C4-2B (cell line): Measurements from ENCODE around the gene NUDC.
"Not testable (repeated sequence)": the region's sequence is repeated elsewhere in the genome, so short reads cannot be mapped to it uniquely, and the experiment has no call there.

Source experiments
- H3K27ac ChIP-seq: fragments of 450-650 bp; 2 replicates; pipeline ENCODE4 v1.5.1; 2017
- ZFX ChIP-seq: fragments of 450-650 bp; IDR thresholded peaks from 2 replicates; pipeline ENCODE4 v1.6.1; 2017
- TF ChIP-seq, protein P1 (sequence below): fragments of 450-650 bp; conservative IDR thresholded peaks from 2 replicates; pipeline ENCODE4 v1.5.1; 2017; ENCODE audit warnings: mild to moderate bottlenecking

Gene NUDC

DNA sequence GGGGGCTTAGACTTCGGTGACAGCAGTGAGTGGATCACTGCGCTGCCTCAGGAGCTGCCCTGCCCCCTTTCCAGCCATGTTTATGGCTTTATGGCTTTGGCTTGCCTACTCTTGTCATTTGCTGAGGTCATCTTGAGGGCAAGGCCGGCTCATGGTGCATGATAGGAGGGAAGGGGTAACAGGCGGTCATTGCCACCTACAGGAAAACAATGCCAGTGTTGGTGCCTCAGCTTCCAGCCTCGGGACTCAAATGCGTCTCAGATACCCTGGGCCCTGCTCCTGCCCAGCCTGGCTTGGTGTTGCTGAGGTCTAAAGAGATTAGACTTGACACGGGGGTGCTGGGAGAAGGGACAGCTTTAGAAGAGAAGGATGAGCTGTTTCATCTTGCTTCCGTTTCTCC is 24.2 kb downstream of the NUDC start:
- no peak overlapping the region for H3K27ac ChIP-seq
- TF ChIP-seq ZFX: no peak
- TF ChIP-seq, protein P1, sequence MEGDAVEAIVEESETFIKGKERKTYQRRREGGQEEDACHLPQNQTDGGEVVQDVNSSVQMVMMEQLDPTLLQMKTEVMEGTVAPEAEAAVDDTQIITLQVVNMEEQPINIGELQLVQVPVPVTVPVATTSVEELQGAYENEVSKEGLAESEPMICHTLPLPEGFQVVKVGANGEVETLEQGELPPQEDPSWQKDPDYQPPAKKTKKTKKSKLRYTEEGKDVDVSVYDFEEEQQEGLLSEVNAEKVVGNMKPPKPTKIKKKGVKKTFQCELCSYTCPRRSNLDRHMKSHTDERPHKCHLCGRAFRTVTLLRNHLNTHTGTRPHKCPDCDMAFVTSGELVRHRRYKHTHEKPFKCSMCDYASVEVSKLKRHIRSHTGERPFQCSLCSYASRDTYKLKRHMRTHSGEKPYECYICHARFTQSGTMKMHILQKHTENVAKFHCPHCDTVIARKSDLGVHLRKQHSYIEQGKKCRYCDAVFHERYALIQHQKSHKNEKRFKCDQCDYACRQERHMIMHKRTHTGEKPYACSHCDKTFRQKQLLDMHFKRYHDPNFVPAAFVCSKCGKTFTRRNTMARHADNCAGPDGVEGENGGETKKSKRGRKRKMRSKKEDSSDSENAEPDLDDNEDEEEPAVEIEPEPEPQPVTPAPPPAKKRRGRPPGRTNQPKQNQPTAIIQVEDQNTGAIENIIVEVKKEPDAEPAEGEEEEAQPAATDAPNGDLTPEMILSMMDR: no peak

DNA sequence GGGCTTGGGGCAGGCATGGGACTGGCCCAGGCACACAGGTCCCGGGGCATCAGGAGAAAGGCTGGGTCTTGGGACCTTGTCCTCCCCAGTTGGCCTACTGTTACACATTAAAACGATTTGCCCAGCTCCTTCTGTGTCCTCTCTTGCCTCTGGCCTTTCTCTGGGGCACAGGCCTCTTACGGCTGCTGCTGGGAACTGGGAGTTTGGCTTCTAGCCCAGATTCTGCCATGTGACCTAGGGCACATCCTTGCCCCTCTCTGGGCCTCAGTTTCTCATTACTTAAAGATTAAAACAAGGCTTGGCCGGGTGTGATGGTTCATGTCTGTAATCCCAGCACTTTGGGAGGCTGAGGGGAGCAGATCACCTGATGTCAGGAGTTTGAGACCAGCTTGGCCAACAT is 24.7 kb downstream of the NUDC start:
- no peak for TF ChIP-seq ZFX
- TF ChIP-seq, protein P1: no peak
- no peak overlapping the region for H3K27ac ChIP-seq

DNA sequence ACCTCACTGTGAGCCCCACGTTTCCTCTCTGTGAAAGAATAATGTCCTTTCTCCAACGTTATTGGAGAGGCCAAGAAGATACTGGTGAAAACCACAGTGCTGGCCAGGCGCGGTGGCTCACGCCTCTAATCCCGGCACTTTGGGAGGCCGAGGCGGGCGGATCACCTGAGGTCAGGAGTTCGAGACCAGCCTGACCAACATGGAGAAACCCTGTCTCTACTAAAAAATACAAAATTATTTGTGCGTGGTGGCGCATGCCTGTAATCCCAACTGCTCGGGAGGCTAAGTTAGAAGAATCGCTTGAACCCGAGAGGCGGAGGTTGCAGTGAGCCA is 27.1 kb downstream of the NUDC start:
- H3K27ac ChIP-seq: not testable (repeated sequence)

DNA sequence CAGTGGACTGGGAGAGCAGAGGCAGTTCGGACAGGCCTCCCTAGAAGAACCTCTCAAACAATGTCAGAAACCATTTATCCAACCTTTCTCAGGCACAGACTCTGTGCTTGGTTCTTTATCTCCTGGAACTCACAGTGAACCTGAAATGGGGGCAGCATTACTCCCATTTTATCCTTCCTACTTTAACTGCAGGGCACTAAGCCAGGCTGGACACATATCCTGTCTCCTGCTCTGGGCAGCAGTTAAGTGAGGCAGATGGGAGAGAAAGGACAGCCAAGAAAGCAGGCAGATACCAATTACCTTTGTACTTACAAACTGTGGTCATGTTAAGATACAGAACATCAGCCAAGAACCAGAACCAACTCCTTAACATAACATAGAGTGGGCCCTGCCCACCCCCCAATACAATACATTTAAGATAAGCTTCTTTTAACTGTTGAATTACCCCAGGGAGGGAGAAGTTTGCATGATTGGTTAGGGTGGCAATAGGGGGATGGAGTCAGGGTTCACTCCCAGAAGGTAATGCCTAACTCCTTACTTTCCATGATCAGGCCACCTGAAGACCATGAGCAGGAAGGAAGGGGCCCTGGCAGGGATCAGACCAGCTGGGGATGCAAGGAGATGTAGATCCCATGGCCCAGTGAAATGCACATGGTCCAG is 27.9 kb downstream of the NUDC start:
- no peak overlapping the region for H3K27ac ChIP-seq
- TF ChIP-seq, protein P1: no peak
- TF ChIP-seq ZFX: no peak

DNA sequence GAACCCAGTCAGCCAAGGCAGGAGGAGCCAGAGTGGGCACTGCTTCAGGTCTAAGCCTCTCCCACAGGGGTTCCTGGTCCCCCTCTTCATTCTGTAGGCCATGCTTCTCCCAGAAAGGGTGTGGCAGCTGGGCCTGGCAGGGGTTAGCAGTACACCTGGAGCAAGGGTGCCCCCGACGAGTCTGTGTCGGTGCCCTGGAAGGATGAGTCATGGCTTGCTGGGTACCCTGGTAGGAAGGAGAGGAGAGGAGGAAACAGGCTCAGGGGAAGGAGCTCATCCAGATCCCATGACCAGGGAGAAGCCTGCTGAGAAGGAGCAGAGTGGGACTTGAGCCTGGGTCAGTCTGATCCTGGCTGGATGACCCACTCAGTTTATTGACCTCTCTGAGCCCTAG is 28.4 kb downstream of the NUDC start:
- TF ChIP-seq, protein P1: no peak
- no peak for TF ChIP-seq ZFX
- no peak overlapping the region for H3K27ac ChIP-seq

DNA sequence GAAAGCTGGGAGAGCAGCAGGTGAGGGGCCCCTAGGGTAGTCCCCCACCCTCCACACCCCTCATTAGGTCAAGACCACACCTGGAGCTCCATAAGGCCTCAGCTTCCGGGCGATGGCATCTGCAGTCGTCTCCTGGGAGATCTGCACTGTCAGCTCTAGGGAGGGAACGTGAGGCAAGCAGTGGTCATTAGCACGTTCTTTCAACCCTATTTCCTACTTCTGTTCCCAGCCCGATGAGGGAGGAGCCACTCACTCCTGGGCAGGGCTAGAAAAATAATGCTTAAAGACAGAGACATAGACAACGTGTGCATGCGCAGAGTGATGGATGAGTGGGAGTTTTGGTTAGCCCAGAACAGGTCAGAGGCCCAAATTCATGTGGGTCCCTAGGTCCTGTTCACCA is 29.1 kb downstream of the NUDC start:
- H3K27ac ChIP-seq: no peak overlapping the region
- TF ChIP-seq ZFX: no peak
- TF ChIP-seq, protein P1: no peak

DNA sequence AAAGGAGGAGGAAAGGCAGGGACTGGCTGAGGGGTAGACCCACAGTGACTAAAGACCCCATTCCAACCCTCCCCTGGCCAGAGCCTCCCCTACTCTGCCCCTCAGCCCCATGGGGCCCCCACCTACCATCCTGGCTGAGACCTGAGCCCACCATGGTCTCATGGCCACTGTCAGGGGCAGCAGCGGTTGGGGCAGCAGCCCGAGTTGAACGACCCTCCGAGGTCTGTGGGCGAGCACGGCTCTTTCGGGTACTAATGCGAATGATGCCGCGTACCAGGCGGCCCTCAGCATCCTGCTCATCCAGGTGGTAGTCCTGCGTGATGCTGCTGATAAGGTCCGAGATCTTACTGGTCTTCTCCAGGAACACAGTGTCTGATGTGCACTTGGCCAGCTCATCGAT is 29.7 kb downstream of the NUDC start:
- no peak for TF ChIP-seq ZFX
- TF ChIP-seq, protein P1: no peak
- no peak overlapping the region for H3K27ac ChIP-seq

DNA sequence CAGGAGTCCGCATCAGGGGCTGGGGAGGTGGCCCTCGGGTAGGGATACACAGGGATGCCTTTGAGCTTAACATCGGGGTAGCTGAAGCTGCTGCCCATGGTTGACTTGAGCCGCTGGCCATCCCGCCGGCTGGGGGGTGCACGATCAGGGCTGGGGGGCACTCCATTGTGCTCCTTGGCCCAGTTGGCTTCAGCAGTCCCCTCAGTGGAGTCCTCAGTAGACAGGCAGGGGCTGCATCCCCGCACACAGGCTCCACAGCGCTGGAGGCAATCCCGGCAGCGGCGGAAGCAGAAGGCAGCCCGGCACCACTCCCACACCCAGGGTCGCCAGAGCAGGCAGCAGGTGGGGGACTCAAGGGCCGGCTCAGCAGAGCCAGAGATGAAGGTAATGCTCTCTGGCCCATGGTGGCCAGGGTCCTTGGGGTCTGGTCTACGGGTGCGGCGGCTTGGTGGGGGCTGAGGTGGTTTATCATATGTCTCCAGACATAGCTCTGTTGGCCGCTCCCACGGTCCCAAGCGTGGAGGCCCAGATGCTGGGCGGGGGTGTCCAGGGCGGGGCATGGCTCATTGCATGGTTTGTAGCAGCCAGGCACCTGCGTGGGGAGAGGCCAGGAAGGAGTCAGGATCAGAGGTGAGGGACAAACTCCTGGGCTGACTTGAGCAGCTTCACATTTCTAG is 30.4 kb downstream of the NUDC start:
- TF ChIP-seq ZFX: no peak
- TF ChIP-seq, protein P1: no peak
- no peak overlapping the region for H3K27ac ChIP-seq
